PC-9 (cell line): ENCODE measurements around the gene MTPN. TPM values are rescaled to one million over a fixed set of nuclear protein-coding genes. Genes with fewer than 3 reads are reported as not detected.

Source experiments
- BruUV-seq: library from RNA; stranded (reverse); fragments of 400-500 nt; replicated peaks from 2 replicates; lab custom pipeline; 2021; lab: Mats Ljungman, UMichigan
- CTCF ChIA-PET: fragments of 300-600 bp; sonication (Branson Sonifier 250); formaldehyde crosslinking; loops from one replicate; lab custom pipeline; 2022; ENCODE audit warnings: antibody characterized with exemption; lab: Charles Lee
- POLR2A ChIA-PET: fragments of 300-600 bp; sonication (Branson Sonifier 250); formaldehyde crosslinking; loops from one replicate; lab custom pipeline; 2022; ENCODE audit warnings: antibody characterized with exemption; ENCODE audit not compliant: unreplicated experiment; lab: Charles Lee
- DNase-seq, 2 experiments: peaks; one replicate each; pipeline versions ENCODE4 v3.0.0 to v3.0.0-alpha.2; 2015 to 2022; ENCODE audit warnings: mixed read lengths in 1 of 2
- H2AFZ ChIP-seq: fragments of 200-600 bp; sonication (generic); 2 replicates; pipeline ENCODE4 v1.8.1; 2017; ENCODE audit warnings: antibody characterized with exemption
- H3F3A ChIP-seq: fragments of 200-600 bp; sonication (generic); 2 replicates; pipeline ENCODE4 v1.8.1; 2017; ENCODE audit warnings: antibody characterized with exemption, mild to moderate bottlenecking, low read depth; ENCODE audit not compliant: insufficient read depth
- H3K27ac ChIP-seq: fragments of 200-600 bp; sonication (generic); 2 replicates; pipeline ENCODE4 v1.6.1; 2016; ENCODE audit warnings: mixed run types
- H3K27me3 ChIP-seq: fragments of 200-600 bp; sonication (generic); 2 replicates; pipeline ENCODE4 v1.6.1; 2016; ENCODE audit warnings: low read depth, mixed run types; ENCODE audit not compliant: insufficient read depth
- H3K36me3 ChIP-seq: fragments of 200-600 bp; sonication (generic); 2 replicates; pipeline ENCODE4 v1.6.1; 2016; ENCODE audit warnings: low read depth, mixed run types
- H3K4me1 ChIP-seq: fragments of 200-600 bp; sonication (generic); replicated peaks from 2 replicates; pipeline ENCODE4 v1.6.1; 2016; ENCODE audit warnings: mixed run types; ENCODE audit not compliant: insufficient read depth
- H3K4me2 ChIP-seq: fragments of 200-600 bp; sonication (generic); 2 replicates; pipeline ENCODE4 v1.6.1; 2017; ENCODE audit warnings: mixed run types
- H3K4me3 ChIP-seq: fragments of 200-600 bp; sonication (generic); 2 replicates; pipeline ENCODE4 v1.6.1; 2016; ENCODE audit warnings: mixed run types
- H3K79me2 ChIP-seq: fragments of 200-600 bp; sonication (generic); 2 replicates; pipeline ENCODE4 v1.6.1; 2017; ENCODE audit warnings: low read depth, mixed run types
- H3K9me2 ChIP-seq: fragments of 200-600 bp; sonication (generic); 2 replicates; pipeline ENCODE4 v1.8.1; 2017; ENCODE audit warnings: mild to moderate bottlenecking; ENCODE audit not compliant: insufficient read depth
- H3K9me3 ChIP-seq: fragments of 200-600 bp; sonication (generic); 2 replicates; pipeline ENCODE4 v1.8.1; 2016; ENCODE audit warnings: low read depth; ENCODE audit not compliant: insufficient read depth
- H4K20me1 ChIP-seq: fragments of 200-600 bp; sonication (generic); 2 replicates; pipeline ENCODE4 v1.8.1; 2017; ENCODE audit not compliant: insufficient read depth
- CTCF ChIP-seq: fragments of 200-600 bp; sonication (generic); conservative IDR thresholded peaks from 2 replicates; pipeline ENCODE4 v1.6.1; 2017; ENCODE audit warnings: mixed run types, antibody characterized with exemption, mild to moderate bottlenecking, moderate library complexity
- EZH2 ChIP-seq: fragments of 200-600 bp; sonication (generic); IDR thresholded peaks from 2 replicates; pipeline ENCODE4 v1.8.0; 2017; ENCODE audit warnings: antibody characterized with exemption, low read depth
- intact Hi-C: fragments of 100-400 bp; cut with micrococcal nuclease; formaldehyde crosslinking; loops from one replicate; pipeline ENCODE4 v1.10.0; 2022; ENCODE audit not compliant: unreplicated experiment
- total RNA-seq: library from RNA; stranded (reverse); gene quantifications from 2 replicates; pipeline ENCODE4 v1.2.3, GENCODE V29; 2021

MTPN gene
- total RNA-seq, 1 experiment from 2014 or later, result 212 TPM

DNA sequence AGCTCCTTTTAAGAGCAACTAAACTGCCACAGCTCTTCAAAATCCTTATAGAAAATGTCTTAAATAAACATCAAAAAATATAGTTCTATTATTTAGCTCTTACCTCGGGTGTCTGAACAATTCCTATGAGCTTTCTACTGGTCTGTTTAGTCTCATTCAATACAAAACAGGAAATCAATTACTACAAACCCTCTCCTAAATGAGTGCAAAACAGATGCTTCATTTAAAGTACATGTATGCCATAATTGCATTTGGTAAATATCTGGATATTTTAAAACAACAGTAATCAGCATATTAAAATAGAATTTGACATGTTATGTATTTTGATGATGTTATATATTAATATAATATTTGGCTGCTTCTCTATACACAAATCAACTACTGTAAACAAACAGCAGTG lies 38.5 kb upstream of the MTPN start:
- CTCF ChIA-PET, result no interaction called here

GRCh38 chr7:136014659-136015058 lies 37.5 kb upstream of the MTPN start:
- H3K27me3 ChIP-seq, result no peaks in the 10 kb centered on the region
- H3K9me3 ChIP-seq, result no peaks in the 10 kb centered on the region
- H3K36me3 ChIP-seq, result no peaks in the 10 kb centered on the region
- no peaks in the 10 kb centered on the region for H3K79me2 ChIP-seq
- TF ChIP-seq EZH2 (no peak), CTCF (no peak)
- no peaks in the 10 kb centered on the region for H4K20me1 ChIP-seq
- ChIA-PET POLR2A (no interaction called here), CTCF (no interaction called here)
- no peaks in the 10 kb centered on the region for H3K9me2 ChIP-seq
- H3K4me3 ChIP-seq, result no peak overlapping the region
- intact Hi-C loops, result no loop called here
- no peak for DNase-seq
- no peaks in the 10 kb centered on the region for H3K4me1 ChIP-seq
- H2AFZ ChIP-seq, result no peak overlapping the region
- no TSS peak for BruUV-seq
- no peak overlapping the region for H3K4me2 ChIP-seq
- no peak overlapping the region for H3K27ac ChIP-seq
- no peaks in the 10 kb centered on the region for H3F3A ChIP-seq

More for the DNA sequence above, 38.5 kb upstream of the MTPN start:
- intact Hi-C loops, result no loop called here
- DNase-seq, result no peak
- Histone ChIP-seq H3K4me1 (no peaks in the 10 kb centered on the region), H3K36me3 (no peaks in the 10 kb centered on the region), H3K9me2 (no peaks in the 10 kb centered on the region), H3K4me3 (no peak overlapping the region), H4K20me1 (no peaks in the 10 kb centered on the region), H3K9me3 (no peaks in the 10 kb centered on the region), H3F3A (no peaks in the 10 kb centered on the region), H3K27me3 (no peaks in the 10 kb centered on the region), H3K79me2 (no peaks in the 10 kb centered on the region), H3K4me2 (no peak overlapping the region), H2AFZ (no peak overlapping the region), H3K27ac (no peak overlapping the region)
- BruUV-seq, result no TSS peak
- POLR2A ChIA-PET, result no interaction called here
- TF ChIP-seq CTCF (no peak), EZH2 (no peak)

DNA sequence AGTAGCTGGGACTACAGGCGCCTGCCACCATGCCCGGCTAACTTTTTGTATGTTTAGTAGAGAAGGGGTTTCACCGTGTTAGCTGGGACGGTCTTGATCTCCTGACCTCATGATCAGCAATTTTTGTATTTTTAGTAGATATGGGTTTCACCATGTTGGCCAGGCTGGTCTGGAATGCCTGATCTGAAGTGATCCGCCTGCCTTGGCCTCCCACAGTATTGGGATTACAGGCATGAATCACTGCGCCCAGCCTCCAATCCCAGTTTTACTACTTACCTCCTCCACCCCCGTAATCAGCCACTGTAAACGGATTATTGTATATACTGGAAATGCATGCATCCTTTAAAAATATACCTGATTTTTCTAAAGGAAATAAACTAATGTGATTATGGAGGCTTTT lies 35.1 kb upstream of the MTPN start:
- H3K4me1 ChIP-seq, result no peaks in the 10 kb centered on the region
- H3K4me3 ChIP-seq, result no peak overlapping the region
- no peaks in the 10 kb centered on the region for H4K20me1 ChIP-seq
- no peaks in the 10 kb centered on the region for H3K79me2 ChIP-seq
- H3K4me2 ChIP-seq, result no peak overlapping the region
- H3K27me3 ChIP-seq, result no peaks in the 10 kb centered on the region
- no peaks in the 10 kb centered on the region for H3K9me3 ChIP-seq
- no peak overlapping the region for H2AFZ ChIP-seq
- H3F3A ChIP-seq, result no peaks in the 10 kb centered on the region
- DNase-seq, result no peak
- no TSS peak for BruUV-seq
- CTCF ChIA-PET, result no interaction called here
- no peak overlapping the region for H3K27ac ChIP-seq
- TF ChIP-seq EZH2, result no peak
- no peak for TF ChIP-seq CTCF
- no peaks in the 10 kb centered on the region for H3K9me2 ChIP-seq
- POLR2A ChIA-PET, result no interaction called here
- no peaks in the 10 kb centered on the region for H3K36me3 ChIP-seq
- intact Hi-C loops, result no loop called here
